ENCODE measurements around the gene KCNJ18. TPM values are rescaled to one million over a fixed set of nuclear protein-coding genes. Genes with fewer than 3 reads are reported as not detected.
"Not testable (repeated sequence)": the region's sequence is repeated elsewhere in the genome, so short reads cannot be mapped to it uniquely, and the experiment has no call there.

The KCNJ18 gene
- not detected in 2 replicates for total RNA-seq

DNA sequence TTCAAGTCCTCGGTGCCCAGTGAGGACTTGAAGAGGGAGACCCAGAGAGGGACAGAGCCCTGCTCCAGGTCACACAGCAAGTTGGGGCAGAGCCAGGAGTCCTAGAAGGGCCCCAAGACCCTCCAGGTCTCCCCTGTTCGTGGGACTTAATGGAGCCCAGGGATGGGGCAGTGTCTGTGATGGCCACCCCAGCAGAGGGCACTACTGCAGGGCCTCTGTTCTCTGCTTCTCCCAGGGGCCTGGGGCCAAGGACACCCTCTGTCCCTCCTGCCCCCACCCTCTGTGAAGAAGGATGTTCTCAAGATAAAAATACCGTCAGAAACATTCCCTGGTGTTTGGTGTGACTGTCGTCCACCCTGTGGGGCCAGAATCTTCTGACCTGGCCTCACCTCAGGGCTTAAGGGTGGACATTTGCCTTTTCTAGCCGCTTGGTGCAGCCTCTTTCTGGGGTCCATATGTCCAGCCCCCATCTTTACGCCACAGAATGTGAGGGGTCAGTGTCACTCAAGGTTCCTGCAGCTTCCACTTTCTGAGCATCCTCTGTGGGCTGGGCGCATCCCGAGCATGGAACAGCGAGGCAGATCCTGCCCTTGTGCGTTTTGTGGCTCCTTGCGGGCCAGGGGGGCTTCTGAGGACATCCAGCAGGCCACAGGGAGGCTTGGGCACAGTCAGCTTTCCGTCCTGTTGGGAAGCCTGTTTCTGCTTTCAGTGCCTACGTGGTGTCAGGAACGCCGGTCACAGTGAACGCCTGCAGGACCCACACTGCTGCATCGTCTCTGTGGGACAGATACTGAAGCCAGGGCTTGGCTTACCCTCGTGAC lies at the start of gene KCNJ18:
Gene KCNJ18, plus strand, starts transcription at position 641 of the 821 bp plus-strand sequence. CDS start 10,264 bp downstream, outside the sequence.
- not testable (repeated sequence) for DNase-seq (ENCODE audit: low read depth in 2 of 2)

DNA sequence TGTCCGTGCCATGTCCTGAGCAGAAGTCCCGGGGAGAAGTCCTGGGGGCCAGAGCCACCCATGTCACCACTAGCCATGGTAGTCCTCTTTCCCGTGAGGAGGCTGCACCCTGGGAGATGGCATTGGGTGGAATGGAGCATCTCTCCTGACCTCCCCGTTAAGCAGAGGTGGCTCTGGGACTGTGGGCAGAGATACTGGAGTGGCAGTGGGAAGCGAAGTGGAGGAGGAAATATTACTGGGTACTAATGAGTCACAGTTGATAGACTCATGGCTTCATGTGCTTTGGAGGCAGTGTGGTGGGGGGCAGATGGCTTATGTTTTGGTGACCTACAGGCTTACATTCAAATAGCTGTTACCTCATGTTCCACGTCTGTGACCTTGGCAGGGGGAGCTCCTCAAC lies 44.2 kb upstream of the KCNJ18 start:
- DNase-seq (ENCODE audit: low read depth in 2 of 2): not testable (repeated sequence)

DNA sequence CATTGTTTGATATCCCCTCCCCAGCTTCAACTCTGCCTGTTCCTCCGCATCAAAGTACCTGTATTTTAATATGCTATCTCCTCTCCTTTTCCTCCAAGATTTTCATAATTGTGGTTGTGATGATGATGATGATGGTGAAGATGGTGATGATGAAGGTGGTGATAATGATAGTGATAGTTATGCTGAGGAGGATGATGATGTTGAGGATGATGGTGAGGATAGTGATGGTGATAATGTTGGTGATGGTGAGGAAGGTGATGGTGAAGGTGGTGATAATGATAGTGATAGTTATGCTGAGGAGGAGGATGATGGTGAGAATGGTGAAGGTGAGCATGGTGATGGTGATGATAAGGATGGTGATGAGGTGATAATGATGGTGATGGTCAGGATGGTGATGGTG lies 42.3 kb upstream of the KCNJ18 start:
- DNase-seq (ENCODE audit: low read depth in 2 of 2): not testable (repeated sequence)

DNA sequence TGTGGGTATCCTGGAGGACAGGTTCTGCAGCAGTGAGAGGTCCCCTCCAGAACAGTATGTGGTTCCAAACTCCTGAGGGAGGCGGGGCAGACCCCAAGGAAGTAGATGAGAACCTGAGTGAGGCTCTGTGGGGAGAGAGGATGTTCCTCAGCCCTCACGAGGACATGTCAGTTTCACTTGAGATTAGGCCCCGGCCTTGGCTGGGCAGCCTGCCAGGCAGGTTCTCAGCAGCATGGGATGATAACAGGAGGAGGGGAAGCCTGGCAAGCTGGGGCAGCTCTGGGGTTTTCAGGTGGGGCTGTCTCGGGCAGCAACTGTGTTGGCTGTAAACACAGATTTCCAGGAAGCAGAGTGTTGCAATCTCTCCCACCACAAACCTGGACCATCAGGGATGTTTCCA lies 40.3 kb upstream of the KCNJ18 start:
- not testable (repeated sequence) for DNase-seq (ENCODE audit: low read depth in 2 of 2)

DNA sequence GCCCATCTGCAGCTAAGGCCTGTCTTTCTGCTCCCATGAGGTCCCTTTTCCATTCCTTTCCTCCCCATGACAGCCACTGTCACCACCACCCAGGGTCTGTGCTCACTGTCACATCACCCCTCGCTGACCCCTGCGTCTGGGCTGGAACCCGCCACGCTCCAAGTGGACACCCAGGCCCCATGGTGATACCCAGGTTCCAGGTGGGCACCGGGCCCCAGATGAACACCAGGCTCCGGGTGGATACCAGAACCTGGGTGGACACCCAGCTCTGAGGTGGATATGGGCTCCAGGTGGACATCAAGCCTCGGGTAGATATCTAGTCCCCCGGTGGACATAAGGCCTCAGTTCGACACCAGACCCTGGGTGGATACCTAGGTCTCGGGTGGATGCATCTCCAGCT lies 39.1 kb upstream of the KCNJ18 start:
- not testable (repeated sequence) for DNase-seq (ENCODE audit: low read depth in 2 of 2)

DNA sequence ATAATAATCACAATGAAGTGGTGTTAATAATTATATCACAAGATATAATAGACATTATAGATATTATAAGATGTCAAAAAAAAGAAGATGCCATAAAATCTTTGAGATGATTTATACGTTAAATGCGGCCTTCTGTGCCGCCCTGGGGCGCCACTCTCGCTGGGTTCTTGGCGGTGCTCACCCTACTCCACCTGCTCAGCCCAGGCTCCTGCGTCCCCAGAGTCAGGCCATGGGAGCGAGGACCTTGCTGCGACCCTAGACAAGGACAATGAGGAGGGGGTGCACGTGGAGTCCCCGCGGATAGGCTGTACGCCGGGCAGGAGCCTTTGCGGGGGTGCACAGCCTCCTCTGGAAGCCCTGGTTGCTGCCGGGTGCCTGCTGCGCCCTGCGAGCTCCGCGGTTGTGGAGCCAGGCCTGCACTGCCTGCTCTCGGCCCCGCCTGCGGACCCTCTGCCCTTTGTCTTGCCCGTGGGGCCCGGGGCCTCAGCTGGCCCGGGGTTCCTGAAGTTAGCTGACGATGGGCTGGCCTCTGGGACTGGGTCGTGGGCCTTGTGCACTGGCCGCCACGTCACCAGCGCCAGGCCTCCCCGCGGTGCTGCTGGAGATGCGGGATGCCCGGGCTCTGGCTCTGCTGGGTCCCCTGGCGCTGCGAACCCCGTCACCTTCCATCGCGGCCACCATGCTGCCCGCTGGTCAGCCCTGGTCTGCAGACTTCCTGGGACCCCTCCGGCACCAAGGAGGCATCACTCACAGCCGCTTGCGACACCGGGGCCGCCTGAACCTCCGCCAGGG lies 35.6 kb upstream of the KCNJ18 start:
- DNase-seq (ENCODE audit: low read depth in 2 of 2): not testable (repeated sequence)

DNA sequence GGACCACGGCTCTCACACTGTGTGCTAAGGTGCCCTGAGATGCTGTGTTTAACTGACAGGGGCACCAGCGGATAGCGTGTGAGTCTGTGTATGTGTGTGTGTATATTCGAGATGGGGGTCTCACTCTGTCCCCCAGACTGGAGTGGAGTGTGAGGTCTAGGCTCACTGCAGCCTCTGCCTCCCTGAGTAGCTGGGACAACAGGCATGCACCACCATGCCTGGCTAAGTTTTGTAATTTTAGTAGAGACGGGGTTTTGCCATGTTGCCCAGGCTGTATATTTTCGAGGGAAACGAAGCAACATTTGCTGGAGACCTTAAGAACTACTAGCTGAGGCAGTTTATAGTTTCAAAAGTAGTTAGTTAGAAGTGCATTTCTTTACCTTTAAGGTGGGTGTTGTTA lies 32.7 kb upstream of the KCNJ18 start:
- DNase-seq (ENCODE audit: low read depth in 2 of 2): not testable (repeated sequence)

DNA sequence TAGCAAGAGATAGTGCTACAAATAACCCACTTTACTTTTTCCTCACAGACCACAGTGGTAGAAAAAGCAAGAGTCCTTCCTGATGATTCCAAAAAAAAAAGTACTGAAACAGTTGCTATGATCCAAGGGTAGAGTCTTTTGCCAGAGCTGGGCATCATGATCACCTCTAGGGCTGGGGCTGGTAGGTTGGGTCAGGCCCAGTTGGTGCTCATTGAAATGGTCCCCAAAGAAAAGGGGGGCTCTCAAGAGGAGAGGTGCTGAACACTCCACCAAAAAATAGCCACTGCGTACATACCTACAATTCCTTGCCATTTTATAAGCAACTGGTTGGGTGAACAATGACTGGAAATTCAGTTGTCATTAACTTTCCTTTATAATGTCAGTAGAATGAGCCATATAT lies 30.9 kb upstream of the KCNJ18 start:
- DNase-seq (ENCODE audit: low read depth in 2 of 2): not testable (repeated sequence)

DNA sequence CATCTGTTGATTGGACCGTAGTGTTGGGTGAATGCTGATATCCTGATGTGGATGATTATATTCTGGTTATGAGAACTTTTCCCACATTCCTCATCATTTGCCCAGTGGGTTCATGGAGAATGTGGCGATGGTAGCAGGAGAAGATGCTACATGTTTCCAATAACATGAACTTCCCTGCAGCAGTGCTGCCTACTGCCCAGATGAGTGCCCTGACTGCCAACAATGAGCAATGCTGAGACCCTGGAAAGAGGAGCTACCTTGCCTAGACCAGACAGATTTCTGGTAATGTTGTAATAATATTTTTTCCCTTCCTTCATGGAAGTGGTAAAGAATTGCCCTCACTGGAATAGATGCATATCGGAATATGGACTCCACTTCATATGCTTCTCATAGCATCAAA lies 29.2 kb upstream of the KCNJ18 start:
- not testable (repeated sequence) for DNase-seq (ENCODE audit: low read depth in 2 of 2)

DNA sequence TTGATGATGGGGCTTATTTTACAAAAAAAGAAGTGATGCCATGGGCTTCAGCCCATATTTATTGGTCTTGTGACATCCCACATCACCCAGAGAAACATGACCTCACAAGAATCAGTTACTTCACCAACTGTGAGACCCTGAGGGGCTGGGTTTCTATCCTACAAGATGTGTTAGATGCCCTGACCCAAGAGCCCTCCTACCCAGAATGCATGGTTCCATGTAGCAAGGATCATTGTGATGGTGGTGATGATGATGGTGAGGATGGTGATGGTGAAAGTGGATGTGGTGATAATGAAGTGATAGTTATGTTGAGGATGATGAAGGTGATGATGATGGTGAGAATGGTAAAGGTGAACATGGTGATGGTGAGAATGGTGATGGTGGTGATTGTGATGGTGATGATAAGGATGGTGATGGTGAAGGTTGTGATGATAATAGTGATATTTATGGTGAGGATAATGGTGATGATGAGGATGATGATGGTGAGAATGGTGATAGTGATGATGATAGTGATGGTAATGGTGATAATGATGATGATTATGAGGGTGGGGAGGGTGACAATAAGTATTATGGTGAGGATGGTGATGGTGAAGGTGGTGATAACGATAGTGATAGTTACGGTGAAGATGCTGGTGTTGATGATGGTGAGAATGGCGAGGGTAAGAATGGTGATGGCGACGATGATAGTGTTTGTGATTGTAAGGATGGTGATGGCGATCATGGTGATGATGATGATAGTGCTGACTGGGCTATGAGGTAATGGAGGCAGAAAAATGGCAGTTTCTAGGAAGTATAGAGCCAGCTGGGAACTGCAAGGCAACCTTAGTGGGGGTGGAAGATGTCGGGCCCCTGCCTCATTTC lies 28.5 kb upstream of the KCNJ18 start:
- DNase-seq (ENCODE audit: low read depth in 2 of 2): not testable (repeated sequence)

DNA sequence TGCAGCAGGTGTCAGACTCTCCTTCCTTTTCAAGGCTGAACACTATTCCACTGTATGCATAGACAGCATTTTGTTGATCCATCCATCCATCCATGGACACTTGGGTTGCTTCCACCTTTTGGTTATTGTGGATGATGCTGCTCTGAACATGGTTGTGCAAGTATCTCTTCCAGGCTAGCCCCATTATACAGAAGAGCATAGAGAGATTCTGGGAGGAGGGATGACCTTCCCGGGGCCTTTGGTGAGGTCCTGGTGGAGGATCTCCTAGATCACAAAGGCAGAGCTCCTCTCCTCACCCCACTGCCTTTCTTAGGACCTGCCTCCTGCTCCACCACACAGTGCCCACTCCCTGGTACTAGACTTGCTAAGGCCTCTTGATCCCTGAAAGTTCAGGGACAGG lies 27.2 kb upstream of the KCNJ18 start:
- DNase-seq (ENCODE audit: low read depth in 2 of 2): not testable (repeated sequence)

DNA sequence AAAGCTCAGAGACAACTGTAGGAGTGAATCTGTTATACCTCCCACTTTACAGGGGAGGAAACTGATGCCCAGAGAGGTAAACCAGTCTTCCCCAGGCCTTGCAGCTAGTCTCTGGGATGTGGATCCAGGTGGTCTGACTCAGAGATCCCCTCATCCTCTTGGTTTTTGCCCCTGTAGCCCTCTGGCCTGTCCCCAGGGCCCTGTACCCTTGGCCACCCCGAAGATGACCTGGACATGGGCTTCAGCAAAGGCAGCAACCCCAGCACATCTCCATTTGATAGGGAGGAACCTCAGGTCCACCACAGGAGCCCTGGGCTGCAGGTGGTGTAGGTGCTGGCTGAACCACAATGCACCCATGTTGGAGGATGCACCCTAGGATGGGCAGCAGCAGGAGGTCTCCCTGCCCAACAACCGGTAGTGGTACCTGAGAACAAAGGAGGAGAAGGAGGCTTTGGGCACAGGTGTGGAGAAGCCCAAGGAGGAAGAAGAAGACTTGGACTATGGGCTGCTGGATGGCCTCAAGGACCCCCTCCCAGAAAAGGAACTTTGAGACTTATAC lies 26.3 kb upstream of the KCNJ18 start:
- not testable (repeated sequence) for DNase-seq (ENCODE audit: low read depth in 2 of 2)

DNA sequence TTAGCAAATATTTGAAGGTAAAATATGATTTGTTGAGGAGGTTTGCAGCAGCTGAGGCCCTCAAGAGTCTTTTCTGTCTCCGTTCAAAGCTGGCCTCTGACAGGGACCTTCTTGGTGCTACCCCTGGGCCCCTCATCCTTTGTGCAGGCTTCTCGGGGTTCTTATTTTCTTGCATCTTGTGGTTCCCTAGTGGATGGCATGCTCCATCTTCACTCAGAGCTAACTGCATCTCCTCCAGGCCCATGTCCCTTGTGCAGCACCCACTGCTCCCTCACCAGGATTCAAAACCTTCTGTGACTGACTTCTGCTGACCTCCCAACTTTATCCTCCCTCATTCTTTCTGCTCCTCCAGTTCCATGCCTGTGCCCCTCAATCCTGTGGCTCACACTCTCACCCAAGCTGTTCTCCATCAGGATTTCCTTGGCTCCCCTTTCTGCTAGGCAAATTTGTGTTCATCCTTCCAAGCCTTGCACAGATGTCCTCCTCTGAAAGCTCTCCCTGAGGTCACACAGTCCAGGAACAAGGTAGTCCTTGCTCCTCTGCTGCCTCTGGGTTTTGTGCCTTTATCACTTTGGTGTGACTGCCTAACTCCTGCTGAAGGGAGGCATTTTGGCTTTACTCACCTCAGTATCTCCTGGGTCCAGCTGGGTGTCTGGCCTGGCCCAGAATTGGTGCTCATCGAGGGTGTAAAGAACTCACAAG lies 25.5 kb upstream of the KCNJ18 start:
- not testable (repeated sequence) for DNase-seq (ENCODE audit: low read depth in 2 of 2)

DNA sequence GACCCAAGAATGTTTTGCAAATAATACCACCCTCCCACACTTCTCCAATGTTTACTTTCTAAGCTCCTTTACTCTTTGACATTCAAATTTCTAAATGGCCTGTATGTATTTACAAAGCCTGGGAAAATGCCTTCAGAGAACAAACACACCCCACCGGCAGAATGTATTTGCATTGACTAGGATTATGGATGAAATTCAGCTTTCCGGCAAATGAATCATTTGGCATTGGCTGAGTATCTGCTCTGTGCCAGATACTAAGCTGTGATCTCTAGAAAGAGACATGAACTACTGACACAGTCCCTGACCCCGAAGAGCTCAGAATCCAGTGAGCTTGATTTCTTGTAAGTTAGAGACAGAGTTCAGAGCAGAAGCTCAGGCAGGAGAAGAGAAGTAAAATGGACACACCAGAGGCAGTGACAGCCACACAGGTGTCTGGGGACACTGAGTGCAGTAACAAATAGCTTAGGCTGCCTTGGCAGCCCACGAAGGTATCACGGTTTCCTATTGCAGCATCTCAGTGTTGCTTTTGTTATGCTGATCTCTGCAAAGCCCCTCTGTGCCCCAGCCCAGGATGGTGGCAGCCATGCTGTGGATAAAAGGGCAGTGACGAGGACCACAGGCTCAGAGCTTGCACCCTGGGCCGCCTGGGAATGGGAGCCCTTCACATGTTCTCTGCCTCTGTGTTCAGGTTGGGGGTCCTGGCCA lies 24.8 kb upstream of the KCNJ18 start:
- DNase-seq (ENCODE audit: low read depth in 2 of 2): not testable (repeated sequence)

DNA sequence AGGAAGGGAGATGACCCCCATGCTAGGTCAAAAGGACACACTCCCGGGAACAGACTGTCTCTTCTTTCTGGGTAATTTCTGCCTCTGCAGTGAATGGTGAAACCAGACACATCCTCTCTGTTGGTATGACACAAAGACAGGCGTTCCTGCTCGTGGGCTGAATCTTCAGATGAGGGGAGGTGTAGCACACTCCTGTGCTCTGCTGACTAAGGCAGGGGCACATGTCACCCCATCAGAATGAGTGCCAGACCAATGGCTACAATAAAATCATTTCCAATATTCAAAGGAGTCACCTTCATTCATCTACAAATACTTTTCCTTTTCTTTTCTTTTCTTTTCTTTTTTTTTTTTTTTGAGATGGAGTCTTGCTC lies 24.2 kb upstream of the KCNJ18 start:
- not testable (repeated sequence) for DNase-seq (ENCODE audit: low read depth in 2 of 2)

DNA sequence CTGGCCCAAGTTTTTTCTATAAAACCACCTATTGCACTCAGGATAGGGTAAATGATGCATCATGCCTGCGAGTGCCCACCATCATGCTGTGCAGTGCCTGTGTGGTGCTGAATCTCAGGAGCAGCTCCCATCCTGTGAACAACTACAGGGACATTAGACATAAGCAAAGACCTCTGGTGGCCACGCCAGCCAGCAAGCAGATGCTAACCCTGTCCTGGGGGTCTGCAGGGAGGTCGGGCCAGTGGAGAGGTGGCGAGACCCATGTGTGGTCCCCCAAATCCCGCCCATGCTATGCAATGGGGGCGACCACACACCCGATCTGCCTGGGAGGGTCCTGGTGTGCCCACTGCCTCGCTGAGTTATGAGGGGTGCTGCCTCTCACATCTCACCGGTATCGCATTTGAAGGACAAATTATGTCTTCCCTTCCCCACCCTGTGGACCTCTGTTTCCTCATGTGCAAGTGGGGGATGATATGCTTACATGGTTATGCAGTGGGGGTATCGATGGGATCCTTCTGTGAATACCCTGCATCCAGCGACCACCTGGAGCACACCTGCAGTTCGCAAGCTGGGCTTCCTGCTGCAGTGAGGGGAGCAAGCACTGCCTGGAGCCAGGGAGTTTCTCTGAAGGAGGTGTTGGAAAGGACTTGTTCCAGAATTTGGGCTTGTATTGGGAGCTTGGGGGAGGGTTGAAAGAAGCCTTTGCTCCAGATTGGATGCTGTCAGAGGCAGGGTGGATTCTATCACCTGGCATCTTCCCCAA lies 23.4 kb upstream of the KCNJ18 start:
- DNase-seq (ENCODE audit: low read depth in 2 of 2): not testable (repeated sequence)

DNA sequence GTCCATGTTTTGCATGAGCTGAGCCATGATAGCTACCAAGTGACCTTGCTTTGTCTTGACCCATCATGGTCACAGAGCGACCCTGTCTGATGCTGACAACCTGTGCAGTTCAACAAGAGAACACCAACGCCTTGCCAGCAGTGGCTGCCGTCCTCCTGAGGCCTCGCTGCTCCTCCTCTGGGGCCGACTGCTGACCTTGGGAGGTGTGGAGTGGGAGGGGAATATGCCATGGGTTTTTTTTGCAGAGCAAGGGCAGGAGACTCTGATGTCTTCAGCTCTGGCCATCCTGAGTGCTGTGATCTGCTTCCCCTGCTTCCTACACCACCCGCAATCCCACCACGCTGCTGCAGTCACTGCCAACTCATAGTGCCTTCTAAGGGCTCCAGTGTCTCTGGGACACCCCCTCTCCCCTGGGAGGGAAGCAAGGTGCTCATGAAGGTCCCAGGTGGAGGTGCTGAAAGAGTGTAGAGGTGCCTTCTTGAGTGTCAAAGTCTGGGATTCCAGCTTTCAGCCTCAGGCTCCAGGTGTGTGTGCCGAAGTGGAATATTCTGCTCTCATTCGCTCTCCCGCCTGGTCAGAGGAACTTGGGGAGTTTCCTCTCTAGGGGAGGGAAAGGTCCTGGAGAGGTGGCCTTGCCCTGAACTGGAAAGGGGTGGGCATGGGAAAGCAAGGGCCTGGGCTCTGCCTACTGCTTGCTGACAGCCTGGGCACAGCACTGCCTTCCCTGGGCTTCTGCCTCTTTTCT lies 22.5 kb upstream of the KCNJ18 start:
- DNase-seq (ENCODE audit: low read depth in 2 of 2): not testable (repeated sequence)

DNA sequence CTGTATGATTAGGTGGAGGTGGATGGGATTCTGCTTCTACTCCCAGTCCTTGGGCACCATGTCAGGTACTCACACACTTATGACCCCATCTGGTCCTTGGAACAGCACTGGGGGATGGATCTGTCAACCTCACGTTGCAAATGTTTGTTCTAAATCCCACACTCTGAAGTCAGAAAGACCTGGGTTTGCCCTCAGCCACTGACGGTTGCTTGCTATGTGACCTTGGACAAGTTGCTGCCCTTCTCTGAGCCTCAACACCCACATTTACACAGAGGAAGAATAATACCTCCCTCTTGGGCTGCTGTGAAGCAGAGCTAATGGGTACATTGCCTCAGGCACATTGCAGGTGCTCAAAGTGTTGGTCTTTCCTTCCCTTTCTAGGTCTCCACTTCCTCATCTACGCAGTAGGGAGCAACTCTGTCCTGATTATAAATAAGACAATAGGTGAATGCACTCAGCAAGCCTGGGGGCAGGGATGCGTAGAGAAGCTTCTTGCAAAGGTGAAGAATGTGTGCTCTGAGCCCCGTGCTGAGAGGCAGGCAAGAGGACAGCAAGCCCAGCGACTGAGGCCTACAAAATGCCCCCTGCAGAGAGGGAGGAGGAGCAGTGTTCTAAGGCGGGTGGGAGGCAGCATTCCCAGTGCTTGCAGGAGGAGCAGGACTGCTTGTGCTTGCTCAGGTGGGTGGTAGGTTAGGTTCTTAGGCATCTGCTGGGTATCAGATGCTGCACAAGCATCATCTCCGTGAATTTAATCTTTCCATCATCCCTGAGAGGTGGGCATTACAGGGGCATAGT lies 21.8 kb upstream of the KCNJ18 start:
- not testable (repeated sequence) for DNase-seq (ENCODE audit: low read depth in 2 of 2)

Measured in dermis microvascular lymphatic vessel endothelial cell (primary cell).